HEK293 (cell line): ENCODE measurements around the gene MYOM1.

ENCODE experiments used
- ATF2 ChIP-seq: fragments of 450-650 bp; formaldehyde crosslinking; IDR thresholded peaks from 2 replicates; pipeline ENCODE4 v1.5.1; 2016; ENCODE audit warnings: missing biosample characterization, missing genetic modification characterization, low read depth
- KLF9 ChIP-seq: fragments of 450-650 bp; formaldehyde crosslinking; IDR thresholded peaks from 2 replicates; pipeline ENCODE4 v1.5.1; 2016; ENCODE audit warnings: missing biosample characterization, missing genetic modification characterization, low read depth
- MZF1 ChIP-seq: fragments of 450-650 bp; formaldehyde crosslinking; IDR thresholded peaks from 2 replicates; pipeline ENCODE4 v1.5.1; 2017; ENCODE audit warnings: missing biosample characterization, missing genetic modification characterization, borderline replicate concordance
- PRDM1 ChIP-seq: fragments of 450-650 bp; formaldehyde crosslinking; IDR thresholded peaks from 2 replicates; pipeline ENCODE4; 2016; ENCODE audit warnings: missing biosample characterization, missing genetic modification characterization
- PRDM4 ChIP-seq: fragments of 450-650 bp; formaldehyde crosslinking; IDR thresholded peaks from 2 replicates; pipeline ENCODE4 v1.5.1; 2017; ENCODE audit warnings: missing biosample characterization, missing genetic modification characterization
- SP7 ChIP-seq: fragments of 450-650 bp; formaldehyde crosslinking; IDR thresholded peaks from 2 replicates; pipeline ENCODE4 v1.5.1; 2016; ENCODE audit warnings: missing biosample characterization, missing genetic modification characterization
- ZBTB1 ChIP-seq: fragments of 450-650 bp; formaldehyde crosslinking; IDR thresholded peaks from 2 replicates; pipeline ENCODE4 v1.5.1; 2016; ENCODE audit warnings: missing biosample characterization, missing genetic modification characterization
- ZBTB10 ChIP-seq: fragments of 450-650 bp; formaldehyde crosslinking; IDR thresholded peaks from 2 replicates; pipeline ENCODE4 v1.5.1; 2016; ENCODE audit warnings: missing biosample characterization, missing genetic modification characterization
- ZBTB20 ChIP-seq: fragments of 450-650 bp; formaldehyde crosslinking; IDR thresholded peaks from 2 replicates; pipeline ENCODE4 v1.5.1; 2016; ENCODE audit warnings: missing biosample characterization, missing genetic modification characterization
- ZBTB21 ChIP-seq: fragments of 450-650 bp; formaldehyde crosslinking; IDR thresholded peaks from 2 replicates; pipeline ENCODE4 v1.5.1; 2017; ENCODE audit warnings: missing biosample characterization, missing genetic modification characterization
- ZBTB26 ChIP-seq: fragments of 450-650 bp; formaldehyde crosslinking; optimal IDR thresholded peaks from 2 replicates; pipeline ENCODE3; 2016; ENCODE audit warnings: missing biosample characterization, mild to moderate bottlenecking, missing genetic modification characterization
- ZBTB49 ChIP-seq: fragments of 450-650 bp; formaldehyde crosslinking; IDR thresholded peaks from 2 replicates; pipeline ENCODE4 v1.5.1; 2016; ENCODE audit warnings: missing biosample characterization, missing genetic modification characterization, low read depth
- ZBTB7A ChIP-seq: fragments of 450-650 bp; formaldehyde crosslinking; IDR thresholded peaks from 2 replicates; pipeline ENCODE4 v1.5.1; 2016; ENCODE audit warnings: low read depth, missing biosample characterization, missing genetic modification characterization
- ZFHX2 ChIP-seq: fragments of 450-650 bp; formaldehyde crosslinking; conservative IDR thresholded peaks from 2 replicates; pipeline ENCODE4 v1.5.1; 2016; ENCODE audit warnings: missing biosample characterization, missing genetic modification characterization
- ZFP41 ChIP-seq: fragments of 450-650 bp; formaldehyde crosslinking; IDR thresholded peaks from 2 replicates; pipeline ENCODE4 v1.5.1; 2016; ENCODE audit warnings: missing biosample characterization, missing genetic modification characterization, borderline replicate concordance
- ZNF114 ChIP-seq: fragments of 450-650 bp; formaldehyde crosslinking; IDR thresholded peaks from 2 replicates; pipeline ENCODE4 v1.5.0; 2017; ENCODE audit warnings: missing biosample characterization, missing genetic modification characterization
- ZNF121 ChIP-seq: fragments of 450-650 bp; formaldehyde crosslinking; IDR thresholded peaks from 2 replicates; pipeline ENCODE4 v1.5.1; 2016; ENCODE audit warnings: missing biosample characterization, missing genetic modification characterization
- ZNF280D ChIP-seq: fragments of 450-650 bp; formaldehyde crosslinking; IDR thresholded peaks from 2 replicates; pipeline ENCODE4 v1.5.1; 2016; ENCODE audit warnings: missing biosample characterization, missing genetic modification characterization
- ZNF302 ChIP-seq: fragments of 450-650 bp; formaldehyde crosslinking; IDR thresholded peaks from 2 replicates; pipeline ENCODE4 v1.5.1; 2016; ENCODE audit warnings: missing biosample characterization, missing genetic modification characterization, low read depth
- ZNF394 ChIP-seq: fragments of 450-650 bp; formaldehyde crosslinking; IDR thresholded peaks from 2 replicates; pipeline ENCODE4 v1.5.1; 2016; ENCODE audit warnings: missing biosample characterization, missing genetic modification characterization, mild to moderate bottlenecking, moderate library complexity, borderline replicate concordance
- ZNF433 ChIP-seq: fragments of 450-650 bp; formaldehyde crosslinking; IDR thresholded peaks from 2 replicates; pipeline ENCODE4 v1.5.1; 2016; ENCODE audit warnings: missing biosample characterization, missing genetic modification characterization, low read depth
- ZNF48 ChIP-seq: fragments of 450-650 bp; formaldehyde crosslinking; IDR thresholded peaks from 2 replicates; pipeline ENCODE4 v1.5.1; 2016; ENCODE audit warnings: missing biosample characterization, missing genetic modification characterization
- ZNF596 ChIP-seq: fragments of 450-650 bp; IDR thresholded peaks from 2 replicates; pipeline ENCODE4 v1.5.0; 2018; ENCODE audit warnings: missing biosample characterization, mild to moderate bottlenecking, missing genetic modification characterization, moderate library complexity
- ZNF629 ChIP-seq: fragments of 450-650 bp; formaldehyde crosslinking; IDR thresholded peaks from 2 replicates; pipeline ENCODE4 v1.5.1; 2017; ENCODE audit warnings: missing biosample characterization, missing genetic modification characterization
- ZXDB ChIP-seq: fragments of 450-650 bp; formaldehyde crosslinking; IDR thresholded peaks from 2 replicates; pipeline ENCODE4 v1.5.1; 2016; ENCODE audit warnings: missing biosample characterization, missing genetic modification characterization

MYOM1 gene

GRCh38 chr18:3247240-3248061 lies 27.7 kb upstream of the MYOM1 start, which contains the start of gene MYL12A (continued):
- TF ChIP-seq ZNF114 (tag by site-specific recombination) = no peak
- TF ChIP-seq SP7 (tag by site-specific recombination) = peak; percentile 86
- no peak for TF ChIP-seq MZF1 (tag by site-specific recombination)
- TF ChIP-seq ATF2 (tag by site-specific recombination) = no peak
- peak; percentile 74; the same call in 1 of the 2 replicates for TF ChIP-seq ZNF280D (tag by site-specific recombination)
- TF ChIP-seq ZFHX2 (tag by site-specific recombination) = peak; percentile 56; the same call in 1 of the 2 replicates
- TF ChIP-seq ZFP41 (tag by site-specific recombination) = no peak
- peak; percentile 95 for TF ChIP-seq ZBTB20
- TF ChIP-seq ZNF629 = peak; percentile 82
- no peak for TF ChIP-seq ZNF433 (tag by site-specific recombination)
- peak; percentile 96 for TF ChIP-seq ZXDB
- 0 out of 2 replicates have a peak, but pooled peaks have one; percentile 36 for TF ChIP-seq PRDM4 (tag by site-specific recombination)
- peak; percentile 57 for TF ChIP-seq KLF9 (tag by site-specific recombination)
- peak; percentile 79 for TF ChIP-seq ZBTB21
- TF ChIP-seq ZNF48 (tag by site-specific recombination) = no peak
- 0 out of 2 replicates have a peak, but pooled peaks have one; percentile 41 for TF ChIP-seq ZNF394
- TF ChIP-seq ZBTB7A (tag by site-specific recombination) = peak; percentile 70
- TF ChIP-seq ZNF121 (tag by site-specific recombination) = no peak; the same call in 1 of the 2 replicates
- no peak for TF ChIP-seq ZNF302
- TF ChIP-seq ZBTB1 = no peak
- no peak for TF ChIP-seq ZNF596 (tag by site-specific recombination)
- TF ChIP-seq ZBTB26 (tag by site-specific recombination) = peak; percentile 52
- TF ChIP-seq ZBTB49 (tag by site-specific recombination) = no peak
- no peak for TF ChIP-seq PRDM1 (tag by site-specific recombination)
- 0 out of 2 replicates have a peak, but pooled peaks have one; percentile 38 for TF ChIP-seq ZBTB10 (tag by site-specific recombination)
